GM18858 (cell line): Measurements from ENCODE around the gene AGPAT2.

Source experiments
- ATAC-seq: cut with Tn5 transposase; IDR thresholded peaks from one replicate; pipeline ENCODE4 v1.9.1; 2021; ENCODE audit not compliant: unreplicated experiment

AGPAT2 gene

DNA sequence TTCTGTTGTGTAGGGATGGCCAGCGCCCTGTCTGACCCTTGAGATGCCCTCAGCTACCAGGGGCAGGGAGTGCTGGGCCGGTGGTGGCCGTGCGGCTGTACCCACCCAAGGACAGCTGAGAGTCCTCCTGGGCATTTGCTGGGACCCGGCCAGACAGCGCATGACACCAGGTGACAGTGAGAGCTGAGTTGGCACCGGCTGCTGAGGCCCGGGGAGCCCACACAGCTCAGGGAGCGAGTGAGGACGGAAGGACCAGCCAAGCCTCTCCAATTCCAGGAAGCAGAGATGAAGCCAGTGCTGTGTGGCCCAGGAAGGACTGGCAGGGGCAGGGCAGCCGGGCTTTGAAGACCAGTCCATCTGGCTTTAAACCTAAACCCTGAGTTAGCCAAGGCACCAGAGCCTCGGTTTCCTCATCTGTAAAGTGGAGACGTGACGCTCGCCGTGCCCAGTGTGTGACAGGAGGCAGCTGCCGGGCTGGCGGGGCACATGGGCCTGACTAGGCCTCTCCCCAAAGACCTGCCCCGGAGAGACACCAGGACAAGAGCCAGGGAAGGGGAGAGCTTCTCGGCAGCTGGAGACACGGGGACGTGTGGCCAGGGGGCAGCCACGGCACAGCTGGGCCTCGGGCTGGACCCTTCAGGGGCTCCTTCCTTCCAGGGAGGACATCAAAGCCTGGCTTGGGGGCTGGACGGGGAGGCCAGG, 3.0 kb upstream of the AGPAT2 start:
- no peak for ATAC-seq

DNA sequence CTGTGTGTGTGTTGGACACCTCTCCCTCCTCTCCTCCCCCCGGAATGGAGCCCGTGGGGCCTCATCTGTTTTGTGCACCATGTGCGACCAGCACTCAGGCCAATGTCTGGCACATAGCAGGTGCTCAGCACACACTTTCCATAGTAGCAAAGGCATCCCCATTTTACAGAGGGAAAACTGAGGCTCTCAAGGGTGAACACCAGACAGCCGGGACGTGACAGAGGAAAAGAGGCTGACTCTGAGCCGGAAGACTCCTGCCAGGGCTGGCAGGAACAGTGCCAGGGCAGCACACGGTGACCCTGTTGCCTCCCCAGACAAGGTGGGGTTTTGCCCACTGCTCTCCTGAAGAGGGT, 1.8 kb upstream of the AGPAT2 start:
- no peak for ATAC-seq

DNA sequence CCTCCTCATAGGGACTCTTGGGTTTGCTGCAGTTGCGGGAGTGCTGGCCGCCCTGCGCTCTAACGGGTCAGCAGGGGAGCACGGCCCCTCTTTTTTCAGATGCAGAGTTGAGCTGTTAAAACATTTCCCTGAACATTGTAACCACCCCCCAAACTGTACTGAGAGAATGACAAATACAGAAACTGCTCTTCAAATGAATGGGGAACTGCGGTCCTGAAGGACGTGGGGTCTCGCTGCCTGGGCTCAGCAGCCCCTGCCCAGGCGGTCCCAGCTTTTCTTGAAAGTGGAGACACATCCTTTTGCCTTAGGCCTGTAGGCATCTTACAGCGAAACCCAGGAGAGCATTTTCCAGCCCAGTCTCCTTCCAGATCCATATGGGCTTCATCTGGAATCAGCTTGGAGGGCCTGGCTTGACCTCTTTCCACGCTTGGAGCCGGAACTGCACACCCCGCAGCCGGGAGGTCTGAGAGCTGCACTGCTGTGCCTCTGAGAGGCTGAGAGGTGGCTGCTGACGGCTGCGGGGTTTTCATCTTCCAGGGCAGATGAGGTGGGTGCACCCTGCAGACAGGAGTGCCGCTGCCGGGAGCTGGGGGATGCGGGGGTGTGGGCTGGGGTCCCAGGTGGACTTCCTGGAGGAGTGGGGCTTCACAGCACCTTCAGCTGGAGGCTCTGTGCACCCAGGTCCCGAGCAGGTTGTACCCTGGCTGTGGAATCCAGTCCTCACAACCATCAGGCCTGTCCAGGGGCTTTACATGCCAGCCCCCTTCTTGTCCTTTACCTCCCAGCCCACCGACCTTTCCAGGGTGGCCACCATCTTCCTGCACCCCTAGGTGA, 1.2 kb upstream of the AGPAT2 start:
- ATAC-seq = no peak

DNA sequence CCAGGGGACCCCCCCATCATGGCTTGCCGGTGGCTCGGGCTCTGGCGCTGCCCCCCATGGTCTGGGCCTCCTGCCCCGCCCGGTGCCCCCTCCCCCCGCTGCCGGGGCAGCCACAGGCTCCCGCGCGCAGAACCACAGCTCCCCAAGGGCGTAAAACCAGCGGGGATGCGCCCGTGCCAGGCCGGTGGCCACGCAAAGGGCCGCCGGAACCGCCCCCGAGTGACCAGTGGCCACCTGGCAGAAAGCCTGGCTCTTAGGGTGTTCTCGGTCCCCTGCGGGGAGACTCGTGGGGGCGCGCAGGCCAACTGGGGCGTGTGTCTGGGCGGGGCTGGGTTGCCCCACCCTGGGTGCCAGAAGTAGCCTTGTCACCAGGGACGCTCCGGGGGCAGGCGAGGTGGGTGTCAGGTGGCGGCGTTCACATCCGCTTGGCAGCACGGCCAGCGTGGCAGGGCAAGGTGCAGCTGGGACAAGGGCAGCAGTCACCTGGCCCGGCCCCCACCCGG, 515 bp upstream of the AGPAT2 start:
- no peak for ATAC-seq

DNA sequence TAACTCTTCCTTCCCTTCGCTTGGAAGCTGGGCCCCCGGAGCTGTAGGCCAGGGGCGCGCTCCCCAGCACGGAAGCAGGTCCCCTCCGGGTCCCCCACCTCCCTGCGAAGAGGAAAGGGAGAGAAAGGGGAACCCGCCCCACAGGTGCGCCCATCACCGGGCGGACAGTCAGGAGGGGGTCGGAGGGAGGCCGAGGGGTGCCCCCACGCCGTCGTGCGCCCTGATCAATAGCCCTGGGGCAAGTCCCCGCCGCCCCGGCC, 793 bp downstream of the AGPAT2 start:
- no peak for ATAC-seq

DNA sequence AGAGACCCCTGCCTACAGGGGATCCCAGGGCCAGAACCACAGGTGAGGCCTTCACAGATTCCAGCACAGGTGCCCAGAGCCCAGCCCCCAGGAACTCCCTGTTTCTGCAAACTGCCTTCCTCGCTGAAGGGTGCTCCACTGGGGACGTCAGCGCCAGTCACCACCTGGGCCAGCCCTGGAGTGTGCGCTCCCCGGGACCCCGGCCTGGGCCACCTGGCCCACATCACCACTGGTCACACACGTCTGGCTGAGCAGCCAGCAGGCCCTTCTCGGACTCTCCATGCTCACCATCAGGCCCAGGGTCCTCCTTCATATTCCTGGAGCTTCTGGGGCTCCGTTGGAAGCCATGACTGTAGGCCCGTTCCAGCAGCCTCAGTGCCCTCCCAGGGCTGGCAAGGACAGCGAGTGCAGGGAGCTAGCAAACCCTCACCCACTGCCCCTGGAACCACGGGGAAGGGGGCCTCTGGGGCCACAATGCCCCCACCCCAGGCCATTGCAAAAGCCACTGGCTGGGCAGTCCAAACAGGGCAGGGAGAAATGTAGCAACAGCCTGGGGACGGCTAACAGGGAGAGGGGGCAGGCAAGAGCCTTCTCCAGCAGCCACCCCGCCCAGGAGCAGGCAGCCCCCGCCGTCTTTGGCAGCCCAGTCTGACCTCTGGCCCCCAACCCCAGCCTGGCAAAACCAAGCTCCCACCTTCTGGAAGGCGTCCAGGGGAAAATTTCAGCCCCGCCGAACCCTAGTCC, 1.3 kb downstream of the AGPAT2 start:
- ATAC-seq = no peak

DNA sequence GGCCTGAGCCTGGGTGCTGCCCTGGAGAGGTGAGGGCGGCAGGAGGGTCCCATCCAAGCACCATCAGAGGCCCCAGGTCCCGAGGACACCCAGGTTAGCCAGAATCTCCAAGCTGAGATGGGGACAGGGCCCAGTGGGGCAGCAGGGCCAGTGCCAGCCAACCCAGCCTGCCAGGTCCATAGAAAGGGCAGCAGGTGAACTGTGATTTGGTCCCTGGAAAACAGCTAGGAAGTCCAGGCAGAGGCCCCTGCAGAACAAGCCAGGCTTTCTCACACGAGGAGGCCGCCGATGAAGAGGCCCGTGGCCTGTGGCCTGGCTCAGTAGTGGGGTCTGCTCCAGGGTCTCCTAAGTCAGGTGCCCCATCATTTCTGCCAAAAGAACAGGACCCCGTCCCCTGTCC, 2.0 kb downstream of the AGPAT2 start:
- no peak for ATAC-seq

DNA sequence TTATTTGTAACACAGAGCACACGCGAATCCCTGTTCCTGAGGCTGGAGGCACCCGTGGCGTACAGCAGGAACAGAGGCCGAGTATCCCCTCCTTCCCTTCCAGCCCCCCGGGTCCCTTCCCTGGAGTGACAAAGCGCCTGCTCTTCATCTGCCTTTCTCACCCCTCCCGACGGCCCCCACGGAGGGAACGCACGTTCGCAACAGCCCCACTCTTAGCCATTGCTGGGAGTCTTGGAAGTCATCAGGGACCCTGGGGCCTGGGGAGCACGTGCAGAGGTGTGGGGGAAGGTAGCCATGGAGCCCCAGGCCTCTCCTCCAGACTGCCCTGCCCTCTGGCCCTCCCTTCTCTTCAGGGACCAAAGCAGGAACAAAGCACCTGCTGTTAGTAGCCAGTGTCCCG, 2.5 kb downstream of the AGPAT2 start:
- ATAC-seq = no peak

DNA sequence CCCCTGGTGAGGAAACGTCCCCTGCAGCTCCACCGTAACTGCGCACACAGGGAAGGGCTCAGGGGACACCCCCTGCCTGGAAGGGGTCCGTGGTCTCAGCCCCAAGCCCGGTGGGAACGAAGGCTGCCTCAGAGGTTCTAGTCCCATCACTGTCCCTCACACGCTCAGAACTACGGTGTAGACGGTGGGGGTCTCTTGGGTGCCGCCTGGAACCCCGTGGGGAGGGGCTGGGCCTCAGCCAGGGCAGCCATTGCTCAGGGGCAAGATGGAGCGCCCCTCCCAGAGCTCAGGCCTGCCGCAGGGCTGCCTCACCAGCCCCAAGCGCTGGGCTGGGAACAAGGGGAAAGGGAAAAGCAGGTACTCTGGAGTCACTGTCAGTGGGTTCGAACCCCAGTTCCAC, 2.9 kb downstream of the AGPAT2 start:
- ATAC-seq = no peak

DNA sequence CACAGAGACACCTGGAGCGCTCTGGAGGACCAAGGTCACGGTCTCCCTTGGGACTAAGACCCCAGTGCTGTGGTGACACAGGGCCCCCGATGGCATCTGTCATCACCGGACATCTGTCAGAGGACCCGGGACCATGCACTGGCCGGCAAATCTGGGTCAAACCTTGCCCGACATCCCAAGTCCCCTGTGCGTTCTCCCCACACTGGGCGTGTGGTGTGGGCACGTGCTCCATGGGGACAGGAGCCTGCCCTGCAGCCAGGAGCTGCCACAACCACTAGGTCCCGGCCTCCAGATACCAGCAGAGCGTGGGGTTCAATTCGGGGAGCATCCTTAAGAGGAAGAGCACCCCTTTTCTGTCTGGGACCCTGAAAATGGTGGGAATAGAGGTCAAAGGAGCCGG, 3.5 kb downstream of the AGPAT2 start:
- ATAC-seq = no peak

DNA sequence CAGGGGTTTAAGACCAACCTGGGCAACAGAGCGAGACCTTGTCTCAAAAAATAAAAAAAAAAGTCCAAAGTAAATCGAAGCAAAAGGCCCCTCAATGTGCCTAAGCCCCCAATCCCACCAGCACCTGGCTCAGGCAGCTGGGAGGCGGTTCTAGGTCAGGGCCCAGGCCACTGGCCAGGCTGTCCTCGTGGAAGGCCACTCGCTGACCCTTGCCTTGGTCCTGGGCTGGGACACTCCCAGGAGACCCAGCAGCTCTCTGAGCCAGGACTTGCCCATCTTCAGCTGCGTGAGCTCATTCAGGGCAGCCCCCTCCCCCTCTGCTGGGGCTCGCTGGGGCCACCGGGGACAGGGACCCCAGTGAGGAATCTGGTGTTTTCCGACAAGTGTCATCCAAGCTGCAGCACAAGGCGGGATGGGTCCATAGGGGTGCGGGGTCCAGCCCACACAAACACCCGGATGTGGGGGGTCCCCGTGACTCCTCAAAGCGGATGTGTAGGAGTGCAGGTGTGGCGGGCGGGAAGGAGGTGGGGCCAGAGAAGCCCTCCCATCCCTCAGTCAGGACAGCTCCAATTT, 4.0 kb downstream of the AGPAT2 start:
- no peak for ATAC-seq

DNA sequence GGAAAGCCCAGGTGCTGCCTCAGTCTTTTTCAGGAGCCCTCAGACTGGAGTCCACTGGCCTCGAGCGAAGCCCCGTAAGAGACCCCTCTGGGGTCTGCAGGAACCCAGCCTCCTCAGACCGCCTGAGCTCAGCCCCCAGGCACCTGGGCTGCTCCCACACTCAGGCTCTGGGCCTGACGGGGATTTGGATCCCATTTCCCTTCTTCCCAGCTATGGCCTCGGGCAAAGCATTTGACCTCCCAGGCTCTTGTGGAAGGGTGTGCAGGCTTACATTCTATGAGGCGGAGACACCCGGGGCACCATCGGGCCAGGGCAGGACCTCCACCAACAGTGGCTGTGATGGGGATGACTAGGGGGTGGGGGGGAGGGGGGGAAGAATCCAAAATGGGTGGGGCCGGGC, 4.5 kb downstream of the AGPAT2 start:
- no peak for ATAC-seq

DNA sequence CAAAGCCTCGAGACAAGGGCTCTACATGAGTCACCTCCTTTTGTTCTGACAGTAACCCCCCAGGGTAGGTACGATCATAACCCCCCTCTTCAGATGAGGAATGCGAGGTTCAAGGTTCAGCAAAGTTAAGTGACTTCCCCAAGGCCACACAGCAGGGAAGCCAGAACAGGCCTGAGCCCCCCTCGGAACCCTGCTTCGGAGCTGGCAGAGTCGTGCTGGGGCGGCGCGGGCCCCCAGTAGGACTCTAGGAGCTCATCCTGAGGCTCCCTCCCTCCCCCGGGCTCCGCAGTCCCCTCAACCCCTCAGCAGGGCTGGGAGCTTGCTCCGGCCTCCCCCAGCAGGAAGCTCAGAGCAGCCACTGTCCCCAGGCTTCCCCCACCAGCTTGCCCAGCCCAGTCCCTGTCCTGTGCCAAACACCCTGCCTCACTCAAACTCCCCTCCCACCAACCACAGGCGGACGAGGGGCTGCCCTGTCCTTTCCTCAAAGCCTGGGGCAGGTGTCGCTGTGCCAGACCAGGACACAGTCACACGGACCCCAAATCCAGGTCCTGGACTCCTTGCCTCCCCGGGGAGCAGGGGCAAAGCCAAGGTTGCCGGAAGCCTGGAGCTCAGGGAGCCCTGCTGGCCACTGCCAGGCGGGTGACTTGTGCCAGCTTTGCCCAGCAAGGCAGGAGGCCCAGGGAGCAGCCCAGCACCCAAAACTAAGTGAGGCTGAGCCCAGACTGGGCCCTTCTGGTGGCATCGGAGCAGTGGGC, 5.1 kb downstream of the AGPAT2 start:
- no peak for ATAC-seq

DNA sequence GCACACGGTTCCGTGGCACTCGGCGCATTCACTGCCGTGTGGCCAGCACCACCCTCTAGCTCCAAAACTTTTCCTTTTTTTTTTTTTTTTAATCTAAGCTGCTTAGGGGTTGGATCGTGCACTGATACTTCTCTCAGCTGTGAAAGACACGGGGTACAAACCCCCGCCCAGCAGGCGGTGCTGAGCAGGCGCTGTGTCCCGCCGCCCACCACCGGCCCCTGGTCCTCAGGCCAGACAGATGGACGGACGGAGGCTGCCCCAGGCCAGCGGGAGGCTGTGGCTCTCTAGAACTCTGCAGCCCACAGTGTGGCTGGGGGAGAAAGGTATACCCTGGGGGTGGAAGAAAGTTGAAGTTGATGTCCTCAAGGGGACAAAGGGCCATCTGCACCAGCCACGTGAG, 6.2 kb downstream of the AGPAT2 start:
- no peak for ATAC-seq

DNA sequence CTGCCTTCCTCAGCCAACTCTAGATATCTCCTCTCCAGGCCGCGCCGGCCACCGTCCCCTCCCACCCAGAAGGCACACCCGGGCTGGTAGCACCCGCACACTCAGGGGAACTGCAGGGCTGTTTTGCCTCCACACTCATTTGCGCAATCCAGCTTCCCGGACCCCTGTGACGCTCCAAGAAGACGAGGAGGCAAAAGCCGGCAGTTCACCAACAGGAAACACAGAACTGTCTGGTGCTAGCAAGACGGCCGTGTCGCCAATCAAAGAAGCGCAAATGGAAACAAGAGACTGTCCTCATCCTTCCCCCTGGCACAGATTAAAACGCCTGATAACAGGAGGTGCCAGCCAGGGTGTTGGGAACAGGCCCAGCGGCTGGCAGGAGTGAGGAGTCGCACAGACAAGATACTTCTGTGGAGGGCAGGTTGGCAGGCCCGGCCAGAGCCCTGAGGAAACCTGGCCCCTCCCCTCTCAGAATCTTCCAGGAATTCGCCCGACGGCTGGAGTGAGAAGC, 7.8 kb downstream of the AGPAT2 start:
- ATAC-seq = no peak

DNA sequence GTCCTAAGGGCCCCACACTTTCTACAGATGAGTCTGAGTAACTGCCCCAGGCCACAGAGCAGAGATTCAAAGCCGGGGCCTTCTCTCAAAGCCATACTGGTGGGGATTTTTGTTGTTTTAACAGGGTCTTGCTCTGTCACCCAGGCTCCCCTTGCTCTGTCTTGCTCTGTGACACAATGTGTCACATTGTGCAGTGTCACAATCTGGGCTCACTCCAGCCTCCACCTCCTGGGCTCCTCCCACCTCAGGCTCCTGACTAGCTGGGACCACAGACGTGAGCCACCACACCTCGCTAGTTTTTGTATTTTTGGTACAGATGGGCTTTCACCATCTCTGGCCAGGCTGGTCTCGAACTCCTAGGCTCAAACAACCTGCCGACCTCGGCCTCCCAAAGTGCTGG, 8.6 kb downstream of the AGPAT2 start:
- no peak for ATAC-seq

DNA sequence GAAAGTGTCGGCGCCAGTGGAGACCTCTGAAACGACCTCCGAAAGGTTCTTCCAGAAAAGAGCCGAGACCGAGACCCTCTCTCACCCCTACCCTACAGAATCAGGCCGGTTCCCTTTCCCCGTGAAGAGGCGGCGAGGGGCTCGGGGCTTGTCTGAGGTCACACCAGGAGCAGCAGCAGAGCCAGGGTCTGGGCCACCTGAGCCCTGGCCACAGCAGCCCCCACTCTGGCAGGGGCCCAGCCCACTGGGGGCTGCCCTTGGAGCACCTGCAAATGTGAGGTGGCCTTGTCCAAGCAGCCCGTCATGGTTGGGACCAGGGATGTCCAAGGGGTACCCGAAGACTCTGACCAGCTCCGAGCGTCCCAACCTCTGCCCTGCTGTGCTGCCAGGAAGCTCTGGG, 9.2 kb downstream of the AGPAT2 start:
- ATAC-seq = no peak

DNA sequence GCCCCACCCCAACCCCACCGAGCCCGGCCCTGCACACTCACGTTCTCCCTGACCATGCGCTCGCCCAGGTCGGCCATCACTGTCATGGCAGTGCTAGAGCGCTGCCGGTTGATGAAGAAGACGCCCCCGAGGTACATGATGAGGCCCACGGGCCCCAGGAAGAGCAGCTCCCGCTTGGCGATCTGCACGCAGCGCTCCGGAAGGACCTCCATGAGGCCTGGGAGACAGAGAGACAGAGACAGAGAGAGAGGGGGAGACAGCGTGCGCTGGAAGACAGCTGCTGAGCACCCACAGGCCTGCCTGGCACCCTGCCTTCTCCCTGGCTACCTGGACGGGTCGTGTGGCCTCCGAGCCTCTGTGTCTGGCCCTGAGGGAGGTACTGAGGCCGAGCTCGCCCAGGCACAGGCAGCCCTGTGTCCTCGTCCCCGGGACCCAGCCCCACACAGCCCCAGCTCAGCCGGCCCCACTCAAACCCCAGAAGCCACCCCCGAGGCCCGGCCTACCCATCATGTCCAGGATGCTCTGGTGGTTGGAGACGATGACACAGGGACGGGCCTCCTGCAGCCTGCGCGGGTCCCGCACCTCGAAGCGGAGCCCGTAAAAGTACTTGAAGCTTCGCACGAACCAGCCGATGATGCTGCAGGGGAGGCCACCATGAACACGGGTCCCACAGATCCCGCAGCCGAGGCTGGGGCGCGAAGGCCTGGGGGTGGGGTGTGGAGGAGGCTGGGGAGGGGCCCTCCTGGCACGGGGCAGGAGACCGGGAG, 10.2 kb downstream of the AGPAT2 start:
- ATAC-seq = no peak

DNA sequence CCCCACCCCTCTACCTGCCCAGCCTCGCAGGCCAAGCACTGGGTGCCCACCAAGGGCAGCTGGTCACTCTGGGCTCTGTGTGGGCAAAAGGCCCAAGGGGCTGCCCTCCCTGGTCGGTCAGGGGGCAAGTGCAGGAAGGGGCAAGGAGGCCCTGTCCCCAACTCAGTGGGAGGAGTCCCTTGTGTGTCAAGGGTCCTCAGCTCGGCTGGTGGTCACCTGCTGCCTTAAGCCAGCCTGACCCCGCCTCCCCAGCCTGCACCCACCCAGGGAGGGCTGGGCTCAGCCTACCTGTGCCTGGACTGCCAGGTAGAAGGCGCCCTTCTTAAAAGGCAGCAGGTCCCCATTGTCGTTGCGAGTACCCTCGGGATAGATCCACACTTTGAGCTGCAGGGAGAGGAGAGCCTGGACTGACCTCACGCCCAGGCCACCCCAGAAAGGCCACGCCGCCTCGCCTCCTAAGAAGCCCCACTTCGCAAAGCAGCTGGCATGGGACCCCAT, 10.9 kb downstream of the AGPAT2 start:
- ATAC-seq = no peak
